Putamen (tissue), 1 donor: ENCODE measurements around the gene PRAC2.

Experiments used
- DNase-seq: peaks from one replicate; pipeline ENCODE4 v3.0.0-alpha.2; 2016; ENCODE audit warnings: low spot score

Gene PRAC2

GRCh38 chr17:48720266-48721008 is 2.5 kb upstream of the PRAC2 start:
- no peak for DNase-seq

DNA sequence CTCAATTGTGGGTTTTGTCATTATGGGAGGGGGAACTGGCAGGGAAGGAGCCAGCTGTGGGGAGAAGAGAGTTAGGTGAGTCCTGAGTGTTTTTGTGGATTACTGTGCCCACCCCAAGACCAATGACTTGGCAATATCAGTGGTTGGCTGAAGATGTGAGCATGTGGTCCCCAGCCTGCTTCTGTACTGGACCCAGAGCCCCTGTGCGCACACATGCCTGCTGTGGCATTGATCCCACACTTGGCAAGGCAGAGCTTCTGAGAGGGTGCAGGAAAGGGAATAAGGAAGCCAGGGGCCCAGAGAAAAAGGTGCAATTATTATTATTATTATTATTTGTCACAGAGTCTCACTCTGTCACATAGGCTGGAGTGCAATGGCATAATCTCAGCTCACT is 2.0 kb upstream of the PRAC2 start:
- no peak for DNase-seq

GRCh38 chr17:48722201-48722907 is 631 bp upstream of the PRAC2 start, which contains the start of gene PRAC1:
PRAC1 (minus strand) TSS chr17:48722518; CDS start chr17:48722392, 126 bp downstream.
- no peak for DNase-seq

GRCh38 chr17:48723423-48724250 is 652 bp downstream of the PRAC2 start:
- no peak for DNase-seq

DNA sequence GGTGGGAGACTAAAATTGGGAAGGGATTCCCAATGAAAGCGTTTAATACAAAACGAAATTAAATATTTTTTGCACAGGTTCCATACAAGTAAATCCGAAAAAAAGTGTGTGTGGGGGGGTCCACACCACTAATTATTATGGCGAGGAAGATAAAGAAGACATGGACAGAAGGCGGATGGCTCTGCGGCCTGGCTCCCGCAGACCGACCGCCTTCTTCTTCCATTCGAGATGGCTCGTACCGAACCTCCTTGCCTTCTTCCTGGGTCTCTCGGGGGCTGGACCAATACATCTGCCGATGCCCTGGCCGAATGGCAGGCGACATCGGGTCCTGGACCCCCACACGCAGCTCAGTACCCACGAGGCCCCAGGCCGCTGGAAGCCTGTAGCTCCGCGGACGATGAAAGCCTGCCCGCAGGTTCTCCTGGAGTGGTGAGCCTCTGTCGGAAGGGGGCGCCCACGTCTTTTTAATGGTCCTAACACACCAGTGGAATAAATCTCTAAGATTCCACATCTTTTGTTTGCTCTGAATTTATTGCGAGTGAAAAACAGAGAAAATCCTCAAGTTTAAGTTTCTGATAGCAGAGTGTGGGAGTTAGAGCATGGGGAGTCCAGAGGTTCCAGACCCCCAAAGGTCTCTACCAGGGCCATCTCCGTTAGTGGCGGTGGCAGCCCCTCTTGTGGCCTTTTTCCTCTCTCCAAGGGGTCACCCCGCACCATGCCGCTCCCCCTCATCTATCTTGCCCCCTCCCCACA is 1.4 kb downstream of the PRAC2 start:
- peak; percentile 41 for DNase-seq

DNA sequence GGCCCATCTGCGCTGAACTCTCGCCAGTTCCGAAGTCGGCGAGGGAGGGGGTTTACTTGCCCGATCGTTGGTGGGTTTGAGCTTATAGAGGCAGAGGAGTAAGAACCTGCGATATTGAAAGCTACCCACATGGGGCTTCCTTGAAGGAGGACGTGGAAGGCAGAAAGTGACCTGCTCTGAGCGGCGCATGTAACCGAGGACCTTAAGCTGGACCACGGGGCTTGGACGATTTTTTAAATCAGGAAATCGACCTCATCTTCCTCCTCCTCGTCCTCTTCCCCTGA is 2.0 kb downstream of the PRAC2 start:
- no peak for DNase-seq

DNA sequence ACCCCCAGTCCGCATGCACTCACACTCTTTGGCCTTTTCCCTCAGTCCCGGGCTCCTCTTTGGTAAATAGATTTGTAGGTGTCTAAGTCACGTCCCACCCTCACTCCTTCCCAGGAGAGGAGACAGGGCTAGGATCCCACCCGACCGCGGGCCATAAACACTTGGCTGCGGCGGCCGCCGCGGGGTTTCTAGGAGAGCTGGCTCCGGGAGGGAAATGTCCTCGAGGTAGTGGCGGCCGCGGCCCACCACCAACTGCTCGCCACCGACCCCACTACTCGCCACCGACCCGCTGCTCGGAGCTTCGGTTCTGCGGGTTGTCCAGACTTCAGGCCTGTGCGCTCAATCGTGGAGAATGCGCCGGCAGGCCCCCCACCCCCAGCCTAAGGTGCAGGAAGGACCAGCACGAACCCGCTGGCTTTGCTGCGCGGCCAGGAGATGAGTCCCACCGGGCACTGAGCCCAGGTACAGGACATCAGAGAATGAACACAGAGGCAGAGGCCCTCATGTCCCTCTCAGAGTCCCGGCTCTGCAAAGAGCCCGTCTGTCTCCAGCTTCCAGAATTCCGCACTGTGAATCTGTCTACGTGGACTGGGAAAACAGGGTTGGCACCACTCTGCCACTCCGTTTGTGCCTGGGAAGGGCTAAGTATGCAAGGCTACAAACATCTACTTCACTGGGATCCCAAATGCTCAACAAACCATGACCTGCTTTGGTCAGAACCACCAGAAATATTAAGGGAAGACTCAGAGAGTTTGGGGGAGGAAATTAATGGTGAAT is 2.5 kb downstream of the PRAC2 start:
- no peak for DNase-seq

- DNase-seq = no peak
Observed at GRCh38 chr17:48726114-48726915, 3.3 kb downstream of the PRAC2 start.

DNA sequence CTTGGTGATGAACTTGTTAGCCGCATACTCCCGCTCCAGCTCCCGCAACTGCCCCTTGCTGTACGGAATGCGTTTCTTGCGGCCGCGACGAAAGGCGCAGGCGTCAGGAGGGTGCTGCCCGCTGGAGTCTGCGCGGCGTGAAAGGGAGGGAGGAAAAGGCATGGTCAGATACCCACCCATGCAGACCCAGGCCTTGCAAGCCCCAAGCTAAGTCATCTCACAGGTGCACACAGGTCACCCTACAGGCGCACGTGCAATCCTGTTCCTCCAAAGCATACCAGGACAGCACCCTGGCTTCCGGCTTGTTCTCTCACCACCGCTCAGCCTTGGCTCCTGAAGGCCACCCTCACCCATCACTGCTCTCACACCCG is 3.9 kb downstream of the PRAC2 start:
- no peak for DNase-seq

DNA sequence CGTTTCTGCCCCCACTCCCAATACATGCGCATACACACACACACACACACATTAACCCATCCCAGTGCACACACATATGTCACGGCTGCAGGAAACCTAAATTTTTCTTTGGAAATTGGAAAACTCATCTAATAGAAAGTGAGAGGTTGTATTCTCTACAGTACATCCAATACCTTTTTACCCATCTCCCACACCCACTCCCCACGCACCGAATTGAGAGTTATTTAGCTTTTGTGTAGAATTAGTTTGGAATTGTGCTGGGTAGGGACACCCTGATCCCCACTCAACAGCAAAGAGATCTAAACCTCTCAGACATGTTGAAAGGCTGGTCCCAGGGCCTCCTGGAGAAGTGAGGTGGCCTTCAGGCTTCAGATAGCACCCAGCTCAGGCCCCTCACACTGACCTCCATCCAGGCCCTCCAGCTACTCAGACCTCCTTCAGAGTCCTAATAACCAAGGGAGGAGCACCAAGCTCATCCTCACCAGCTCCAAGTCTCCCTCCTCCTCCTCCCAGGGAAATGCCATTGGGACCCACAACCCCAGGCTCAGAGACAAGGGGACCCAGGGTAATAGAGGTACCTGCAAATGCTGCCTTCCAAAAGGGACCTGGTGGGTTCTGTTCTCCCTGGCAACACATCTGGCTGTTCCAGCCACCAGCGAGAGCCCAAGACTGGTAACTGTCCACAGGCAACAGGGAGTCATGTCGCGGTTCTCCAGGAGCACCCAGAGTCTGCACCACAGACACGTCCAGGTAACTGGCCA is 4.6 kb downstream of the PRAC2 start:
- no peak for DNase-seq

- DNase-seq = no peak
Observed at GRCh38 chr17:48728232-48729231, 5.5 kb downstream of the PRAC2 start, which contains the start of gene HOXB13. HOXB13 (minus strand) TSS chr17:48728750; CDS start chr17:48728593, 157 bp downstream.

DNA sequence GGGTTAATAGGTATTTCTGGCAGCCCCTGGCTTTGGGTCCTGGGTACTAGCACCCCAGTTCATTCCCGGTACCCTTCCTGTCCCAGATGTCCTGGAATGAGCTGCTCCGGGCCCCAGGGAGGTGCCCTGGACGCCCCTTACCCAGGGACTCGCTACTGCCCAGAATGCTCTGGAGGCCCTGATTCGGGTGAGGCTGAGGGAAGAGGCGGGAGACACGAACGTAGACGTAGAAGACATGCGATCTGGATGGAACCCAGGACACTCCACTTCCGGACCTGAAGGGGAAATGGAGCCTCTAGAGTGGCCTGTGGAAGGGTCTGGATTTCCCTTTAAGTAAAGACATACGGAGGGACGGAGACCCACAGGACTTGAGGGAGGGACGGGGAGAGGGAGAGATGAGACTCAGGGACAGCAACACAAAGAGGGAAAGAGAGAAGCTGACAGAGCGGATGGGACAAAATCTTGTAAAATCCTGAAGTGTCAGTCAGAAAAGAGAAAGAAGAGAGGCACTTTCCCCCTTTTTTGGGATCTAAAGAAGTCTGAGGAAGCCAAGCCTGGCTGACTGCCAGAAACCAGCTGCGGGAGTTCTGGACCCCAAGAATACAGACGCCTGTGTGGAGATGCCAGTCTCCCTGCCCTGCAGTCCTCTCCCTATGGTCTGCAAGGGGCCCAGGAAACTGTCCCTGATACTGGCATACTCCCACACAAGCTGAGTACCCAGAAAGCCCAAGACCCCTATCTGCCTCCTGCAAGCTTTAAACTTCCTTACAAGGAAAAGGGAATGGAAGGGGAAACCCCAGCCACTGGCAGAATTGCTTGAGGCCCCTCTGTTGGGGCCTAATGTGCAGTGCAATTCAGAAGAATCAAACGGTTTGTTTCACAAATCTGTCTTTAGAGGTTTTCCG is 6.6 kb downstream of the PRAC2 start:
- DNase-seq = no peak

- no peak for DNase-seq
Observed at GRCh38 chr17:48730240-48730550, 7.2 kb downstream of the PRAC2 start.

DNA sequence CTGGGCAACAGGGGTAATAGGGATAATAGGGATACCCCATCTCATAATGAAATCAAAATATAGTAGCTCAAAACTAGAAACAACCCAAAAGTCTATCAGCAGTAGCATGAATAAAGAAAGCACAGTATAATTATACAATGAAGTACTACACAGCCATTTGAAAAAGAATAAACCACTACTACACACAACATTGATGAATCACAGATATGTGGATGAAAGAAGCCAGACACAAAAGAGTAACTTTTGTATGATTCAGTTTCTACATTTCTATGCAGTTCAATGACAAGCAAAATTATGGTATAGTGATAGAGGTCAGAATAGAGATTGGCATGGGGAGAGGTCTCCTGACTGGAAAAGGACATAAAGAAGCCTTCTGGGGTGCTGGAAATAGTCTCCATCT is 8.4 kb downstream of the PRAC2 start:
- no peak for DNase-seq

GRCh38 chr17:48732688-48733629 is 10.0 kb downstream of the PRAC2 start:
- no peak for DNase-seq

DNA sequence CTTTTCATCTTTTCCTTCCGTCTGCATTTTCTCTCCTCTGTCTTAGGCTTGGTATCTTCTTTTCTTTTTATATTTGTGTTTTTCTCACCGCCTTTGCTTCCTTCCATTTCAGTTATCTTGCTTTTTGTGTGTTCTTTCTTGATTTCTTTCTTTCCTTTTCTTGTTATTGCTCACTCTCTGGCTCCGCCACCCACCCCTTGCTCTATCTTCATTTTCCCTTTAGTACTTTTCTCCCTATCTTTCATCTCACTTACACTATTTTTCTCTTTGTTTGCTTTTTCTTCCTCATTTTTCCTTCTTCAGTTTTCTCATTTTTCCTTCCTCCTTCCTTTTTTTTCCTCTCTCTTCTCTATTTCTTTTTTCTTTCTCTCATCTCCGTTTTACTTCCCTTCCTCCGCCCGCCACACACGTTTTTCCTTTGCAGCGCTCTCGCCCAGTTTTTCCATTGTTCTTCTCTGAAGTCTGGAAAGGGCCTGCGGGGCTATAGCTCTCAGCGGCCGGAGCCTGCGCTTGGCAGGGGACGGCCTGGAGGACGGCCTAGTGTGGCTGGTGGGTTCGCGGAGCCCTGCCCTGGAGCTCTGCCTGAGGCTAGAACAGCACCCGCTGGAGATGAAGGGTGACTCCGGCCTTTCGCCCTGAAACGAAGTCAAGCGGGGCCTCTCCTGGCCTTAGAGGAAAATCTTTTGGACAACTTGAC is 10.8 kb downstream of the PRAC2 start:
- DNase-seq = no peak
